SIG-M5 (cell line): ENCODE results near the gene LRRC32.
"Not testable (repeated sequence)": the region's sequence is repeated elsewhere in the genome, so short reads cannot be mapped to it uniquely, and the experiment has no call there.

Experiments
- DNase-seq: peaks from one replicate; lab custom pipeline; 2025; lab: John Stamatoyannopoulos, UW

Gene LRRC32

DNA sequence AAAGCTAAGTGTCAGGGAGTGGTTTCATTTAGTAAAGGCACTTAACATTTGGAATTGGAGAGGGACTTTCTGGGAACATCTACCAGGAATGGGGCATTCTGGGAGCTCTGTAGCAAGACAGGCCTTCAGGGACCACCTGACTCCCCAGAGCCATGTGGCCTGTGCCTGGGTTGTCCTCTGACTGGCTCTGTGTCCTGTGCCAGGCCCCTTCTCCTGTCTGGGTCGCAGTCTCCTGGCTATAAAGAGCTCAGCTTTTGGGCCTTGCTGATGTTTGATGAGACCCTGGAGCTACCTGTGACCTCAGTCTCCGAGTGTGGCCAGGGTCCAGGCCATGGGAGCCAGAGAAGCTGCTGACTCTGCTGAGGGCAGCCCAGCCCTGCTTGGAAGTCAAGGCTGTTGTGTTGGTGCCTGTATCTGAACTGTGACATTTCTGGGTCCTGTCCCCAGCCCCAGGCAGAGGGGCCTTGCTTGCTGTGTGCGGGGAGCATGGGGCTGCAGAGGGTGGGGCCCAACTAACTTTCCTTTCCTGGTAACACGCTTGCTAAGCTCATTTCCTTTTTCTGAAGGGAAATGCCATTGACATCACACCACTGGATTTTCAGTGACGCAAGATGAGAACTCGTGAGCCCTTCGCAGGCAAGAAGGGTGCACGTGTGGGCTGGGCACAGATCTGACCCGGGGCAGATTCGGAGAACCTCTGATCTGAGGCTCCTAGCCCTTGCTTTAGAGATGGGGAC lies 41.3 kb downstream of the LRRC32 start:
- no peak for DNase-seq

DNA sequence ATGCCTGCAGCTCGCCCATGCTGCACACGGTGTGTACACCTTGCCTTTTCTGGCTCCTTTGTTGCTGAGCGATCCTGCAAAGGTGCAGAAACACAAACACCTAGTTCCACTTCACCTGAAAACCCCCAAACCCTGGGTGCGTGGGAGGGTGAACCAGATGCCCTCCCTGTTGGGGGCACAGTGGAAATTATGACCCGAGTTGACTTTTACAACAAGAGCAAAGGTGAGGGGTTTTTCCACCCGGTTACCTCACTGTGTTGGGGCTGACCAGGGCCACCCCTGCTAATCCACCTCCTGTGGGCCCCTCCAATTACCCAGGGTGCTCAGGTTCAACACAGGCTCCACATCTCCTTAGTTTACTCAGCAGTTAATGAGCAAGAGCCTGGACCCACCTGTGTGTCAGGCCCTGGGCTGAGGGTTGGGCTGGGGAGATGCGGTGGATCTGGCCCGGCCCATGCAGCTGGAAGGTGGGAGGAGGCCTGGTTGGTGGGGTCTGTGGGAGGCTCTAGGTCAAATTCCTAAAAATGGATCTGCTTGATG lies 42.1 kb downstream of the LRRC32 start:
- DNase-seq: no peak

DNA sequence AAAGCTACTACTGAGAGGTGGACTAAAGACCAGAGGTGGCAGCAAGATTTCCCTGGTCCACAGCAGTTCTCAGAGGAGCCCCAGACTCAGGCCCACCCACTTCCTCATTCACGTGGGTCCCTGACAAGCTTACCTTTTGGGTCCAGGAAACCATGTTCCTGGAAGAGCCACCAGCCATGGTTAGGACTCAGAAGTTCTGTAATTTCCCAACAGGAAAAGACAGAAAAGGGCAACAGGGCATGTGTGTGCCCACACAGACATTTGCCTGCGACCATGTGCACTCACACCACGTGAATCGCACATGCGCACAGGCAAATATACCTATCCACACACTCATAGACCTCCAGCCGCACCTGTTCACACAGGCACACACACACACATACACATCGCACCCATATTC lies 42.9 kb downstream of the LRRC32 start:
- no peak for DNase-seq

DNA sequence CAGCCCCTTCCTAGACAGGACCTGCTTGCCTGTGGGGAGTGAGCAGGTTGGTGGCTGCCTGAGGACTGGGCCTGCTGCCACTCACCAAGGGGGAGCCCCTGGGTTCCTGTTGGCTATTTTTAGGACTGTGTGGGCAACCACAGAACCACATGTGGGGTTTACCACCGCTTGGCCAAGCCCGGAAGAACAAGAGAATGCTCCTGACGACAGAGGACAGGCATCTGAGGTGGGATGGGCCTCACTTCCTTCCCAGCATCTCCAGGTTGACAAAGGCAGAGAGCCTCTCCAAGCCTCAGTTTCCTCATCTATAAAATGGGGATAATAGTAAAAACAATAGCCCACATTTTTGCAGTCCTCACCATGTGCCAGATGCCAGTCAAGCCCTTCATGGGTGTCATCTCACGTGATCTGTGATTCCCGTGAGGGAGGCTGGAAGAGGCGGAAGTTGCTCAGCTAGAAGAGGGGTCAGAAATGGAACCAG lies 43.6 kb downstream of the LRRC32 start:
- DNase-seq: peak; percentile 40

DNA sequence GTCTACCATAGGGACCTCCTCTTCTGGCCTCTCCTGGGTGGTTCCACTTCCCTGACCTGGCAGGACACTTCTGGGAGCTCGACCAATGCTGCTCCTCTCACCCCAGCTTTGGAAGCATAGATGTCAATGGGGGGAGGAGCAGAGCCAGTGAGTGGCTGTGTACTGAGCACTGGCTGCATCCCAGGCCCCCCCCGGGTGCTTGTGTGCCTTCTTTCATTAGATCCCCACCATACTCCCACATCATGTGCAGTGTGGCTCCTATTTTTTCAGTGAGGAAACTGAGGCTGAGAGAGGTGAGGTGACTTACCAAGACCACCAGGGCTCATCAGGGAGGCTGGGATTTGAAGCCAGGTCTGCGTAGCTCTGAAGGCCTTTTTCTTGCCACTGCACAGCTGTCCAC lies 44.3 kb downstream of the LRRC32 start:
- DNase-seq: no peak

DNA sequence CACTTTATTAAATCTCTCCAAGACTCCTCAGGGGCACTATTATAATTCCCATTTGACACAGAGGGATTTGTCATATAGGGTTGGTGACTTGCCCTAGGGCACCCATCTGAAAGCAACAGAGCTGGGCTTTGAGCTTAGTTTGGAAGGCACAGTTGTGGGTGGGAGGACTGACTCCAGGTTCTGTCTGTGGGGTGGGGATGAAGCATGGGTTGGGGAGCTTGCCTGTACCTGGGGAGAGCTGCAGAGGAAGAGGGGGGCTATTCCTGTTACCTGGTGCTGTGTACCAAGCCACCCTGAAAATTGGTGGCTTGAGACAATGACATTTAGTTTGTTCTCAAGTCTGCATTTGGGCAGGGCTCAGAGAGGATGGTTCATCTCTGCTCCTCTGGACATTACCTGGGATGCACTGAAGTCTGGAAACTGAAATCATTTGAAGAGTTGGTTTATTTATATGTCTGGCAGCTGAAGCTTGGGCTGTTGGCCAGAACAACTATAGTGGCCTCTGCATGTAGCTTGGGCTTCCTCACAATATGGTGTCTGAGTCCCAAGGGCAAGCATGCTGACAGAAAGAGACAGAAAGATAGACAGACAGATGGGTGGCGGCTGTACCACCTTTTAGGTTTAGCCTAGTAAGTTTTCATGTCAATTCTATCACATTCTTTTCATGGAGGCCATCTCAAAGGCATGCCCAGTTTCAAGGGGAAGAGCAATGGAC lies 44.9 kb downstream of the LRRC32 start:
- DNase-seq: no peak

DNA sequence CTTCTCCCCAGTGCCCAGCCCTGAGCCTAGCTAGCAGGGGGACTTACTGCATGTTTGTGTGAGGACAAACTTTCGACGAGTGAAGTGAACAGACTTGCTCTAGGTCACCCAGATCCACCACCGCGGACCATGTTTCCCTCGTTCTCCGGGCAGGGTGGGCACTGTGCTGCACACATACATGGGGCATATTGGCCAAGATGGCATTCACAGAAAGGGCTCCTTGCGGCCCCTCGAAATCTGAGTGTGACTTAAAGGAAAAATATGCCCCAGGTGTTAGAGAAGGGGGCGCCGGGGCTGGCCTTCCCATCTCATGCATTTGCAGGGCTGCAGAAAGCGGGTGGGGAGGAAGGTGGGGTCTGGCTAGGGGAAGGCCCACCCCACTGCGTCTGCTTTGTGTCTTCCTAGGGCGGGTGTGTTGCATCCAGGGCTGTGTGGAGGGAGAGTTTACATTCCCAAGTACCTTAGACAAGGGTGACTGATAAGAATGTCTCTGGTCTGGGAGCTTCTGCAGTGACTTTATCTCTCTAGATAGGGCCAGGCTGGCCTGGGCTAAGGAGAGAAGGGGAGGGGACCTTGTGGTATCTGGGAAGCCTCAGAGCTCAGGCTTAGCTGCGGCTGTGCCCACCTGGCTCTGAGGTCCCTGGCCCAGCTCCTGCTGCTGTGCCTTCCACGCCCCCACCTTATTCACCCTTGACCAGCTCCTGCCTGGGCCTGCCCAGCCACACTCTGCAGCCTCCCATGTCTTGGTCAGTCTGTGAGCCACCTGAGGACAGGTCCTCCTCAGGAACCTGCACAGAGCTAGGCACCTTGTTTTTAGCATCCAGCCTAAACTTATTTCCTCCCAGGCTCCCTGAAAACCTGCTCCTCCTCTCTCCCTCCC lies 45.8 kb downstream of the LRRC32 start:
- DNase-seq: no peak

DNA sequence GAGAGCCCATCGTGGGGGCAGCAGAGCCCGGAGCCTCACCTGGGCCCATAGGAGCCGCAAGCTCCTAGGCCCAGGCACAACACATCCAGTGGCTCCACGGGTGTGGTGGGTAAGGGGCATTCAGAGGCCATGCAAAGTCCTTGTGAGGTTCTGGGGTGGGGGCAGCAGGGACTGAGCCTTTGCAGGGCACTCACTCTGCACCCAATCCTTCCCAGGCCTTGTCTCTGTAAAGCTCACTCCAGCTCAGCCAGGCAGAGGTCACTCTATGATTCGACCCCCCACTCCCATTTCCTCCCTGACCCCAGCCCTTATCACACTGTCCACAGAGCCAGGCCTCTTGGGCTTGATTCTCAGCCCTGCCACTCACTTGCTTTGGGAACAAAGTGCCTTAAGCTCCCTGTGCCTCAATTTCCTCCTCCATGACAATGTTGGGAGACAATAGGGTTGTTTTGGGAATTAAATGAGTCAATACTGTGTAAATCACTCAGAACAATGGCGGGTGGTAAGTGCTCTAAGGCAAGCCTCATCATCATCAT lies 46.6 kb downstream of the LRRC32 start:
- DNase-seq: no peak

DNA sequence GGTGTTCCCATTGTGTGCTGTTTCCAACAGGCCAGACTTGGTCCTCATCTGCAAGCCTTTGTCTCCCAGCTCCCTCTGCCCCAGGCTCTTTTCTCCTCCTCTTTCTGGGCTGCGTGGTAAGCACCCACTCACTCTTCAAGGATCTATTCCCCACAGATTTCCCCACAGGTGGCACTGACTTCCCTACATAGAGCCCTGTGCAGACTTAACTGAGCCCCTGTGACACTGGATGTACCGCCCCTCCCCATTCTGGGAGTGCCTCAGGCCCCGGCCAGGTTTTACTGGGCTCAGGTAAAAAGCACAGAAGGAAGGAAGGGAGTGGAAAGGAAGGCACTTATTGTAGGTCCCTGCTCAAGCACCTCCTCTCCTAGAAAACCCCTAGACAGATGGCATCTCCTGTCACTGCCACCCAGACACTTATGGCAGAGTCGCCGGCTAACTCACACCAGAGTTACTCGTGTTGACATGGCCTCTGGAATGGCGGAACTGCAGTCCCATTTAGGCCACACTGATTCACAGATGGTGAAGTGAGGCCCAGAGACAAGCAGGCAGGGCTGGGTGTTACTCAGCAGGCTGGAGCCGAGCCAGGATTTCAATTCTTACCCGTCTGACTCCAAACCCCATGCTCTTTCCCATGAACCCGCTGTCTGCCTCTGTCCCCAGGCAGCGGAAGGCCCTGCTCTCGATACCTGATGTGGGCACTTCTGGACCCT lies 47.2 kb downstream of the LRRC32 start:
- no peak for DNase-seq

DNA sequence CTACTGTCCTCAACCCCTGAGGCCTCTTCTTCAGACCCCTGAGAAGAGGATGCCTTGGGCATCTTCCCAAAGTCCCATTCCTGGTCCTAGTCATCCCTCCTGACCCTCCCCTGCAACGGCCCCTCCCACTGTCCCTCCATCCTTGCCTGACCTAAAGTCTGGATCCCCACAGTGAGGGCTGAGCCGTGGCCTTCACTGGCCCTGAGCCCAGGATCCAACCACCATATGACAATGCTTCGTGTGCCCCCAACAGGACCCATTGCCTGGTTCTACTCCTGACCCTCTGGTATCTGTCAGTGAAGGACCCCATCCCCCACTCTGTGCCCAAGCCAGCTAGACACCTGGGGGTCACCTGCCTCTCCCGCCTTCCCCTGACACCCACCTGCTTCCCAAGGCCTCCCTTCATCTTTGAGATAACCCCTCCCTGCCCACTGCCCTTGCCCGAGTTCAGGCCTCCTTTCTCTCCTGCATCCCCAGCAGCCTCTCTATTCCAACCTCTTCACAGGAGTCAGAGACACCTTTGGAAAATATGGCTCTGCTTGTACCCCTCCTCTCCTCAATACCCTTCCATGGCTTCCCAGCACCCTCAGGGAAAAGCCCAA lies 48.0 kb downstream of the LRRC32 start:
- DNase-seq: no peak

DNA sequence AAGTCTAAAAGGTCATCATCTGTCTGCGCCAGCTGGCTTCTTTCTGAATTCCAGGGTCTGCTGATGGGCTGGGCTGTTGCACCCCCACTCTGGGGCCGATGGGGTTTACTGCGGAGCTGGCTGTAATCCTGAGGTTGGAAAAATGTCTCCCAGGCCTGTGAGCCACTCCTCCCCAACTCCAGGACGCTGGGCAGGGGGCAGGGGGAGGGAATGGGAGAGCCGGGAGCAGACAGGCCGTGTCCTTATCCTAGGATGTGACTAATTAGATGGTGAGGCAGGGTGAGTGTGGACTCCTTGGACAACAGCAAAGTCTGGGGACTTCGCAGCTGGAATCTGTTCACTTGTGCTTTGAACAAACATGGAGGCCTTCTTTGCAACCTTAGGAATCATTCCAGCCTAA lies 48.7 kb downstream of the LRRC32 start:
- no peak for DNase-seq

DNA sequence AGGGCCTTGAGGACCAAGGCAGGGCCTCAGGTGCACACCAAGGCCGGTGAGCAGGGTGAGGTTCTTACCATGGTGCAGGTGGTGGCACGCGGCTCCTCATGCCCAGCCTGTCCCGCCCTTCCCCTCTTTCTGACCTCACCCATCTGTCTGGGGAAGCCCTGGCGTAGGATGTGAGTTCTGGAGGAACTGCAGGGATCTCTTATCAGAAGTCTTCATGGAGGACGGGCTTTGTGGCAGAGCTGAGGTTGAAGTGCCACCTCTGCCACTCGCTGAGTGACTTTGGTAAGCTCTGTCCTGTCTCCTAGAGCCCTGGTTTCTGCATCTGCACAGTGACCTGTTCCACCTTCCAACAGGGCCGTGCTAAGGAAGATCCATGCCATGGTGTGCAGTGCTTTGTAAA lies 49.1 kb downstream of the LRRC32 start:
- DNase-seq: no peak

DNA sequence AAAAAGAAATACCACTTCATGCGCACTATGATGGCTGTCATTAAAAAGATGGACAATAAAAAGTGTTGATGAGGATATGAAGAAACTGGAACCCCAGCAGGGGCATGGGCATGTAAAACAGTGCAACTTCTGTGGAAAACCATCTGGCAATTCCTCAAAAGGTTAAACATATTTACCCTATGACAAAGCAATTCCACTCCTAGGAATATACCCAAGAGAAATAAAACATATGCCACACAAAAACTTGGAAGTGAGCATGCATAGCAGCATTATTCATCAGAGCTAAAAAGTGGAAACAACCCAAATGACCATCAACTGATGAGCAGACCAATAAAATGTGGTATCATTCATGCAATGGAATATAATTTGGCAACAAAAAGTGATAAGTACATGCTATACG lies 50.1 kb downstream of the LRRC32 start:
- DNase-seq: no peak

DNA sequence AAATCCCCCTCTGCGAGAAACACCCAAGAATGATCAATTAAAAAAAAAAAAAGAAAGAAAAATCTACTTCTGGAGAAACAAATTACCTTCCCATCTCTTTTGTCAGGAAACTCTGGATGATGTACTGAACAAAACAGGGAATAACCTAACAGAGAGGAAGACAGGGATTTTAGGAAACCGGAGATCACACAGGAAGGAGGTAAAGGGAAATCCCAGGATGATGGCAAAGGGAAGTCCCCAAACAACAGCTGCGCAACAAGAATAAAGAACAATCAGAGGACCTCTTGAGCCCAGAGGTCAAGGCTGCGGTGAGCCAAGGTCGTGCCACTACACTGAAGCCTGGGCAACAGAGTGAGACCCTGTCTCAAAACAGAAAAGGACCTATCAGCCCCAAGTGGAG lies 50.7 kb downstream of the LRRC32 start:
- not testable (repeated sequence) for DNase-seq

DNA sequence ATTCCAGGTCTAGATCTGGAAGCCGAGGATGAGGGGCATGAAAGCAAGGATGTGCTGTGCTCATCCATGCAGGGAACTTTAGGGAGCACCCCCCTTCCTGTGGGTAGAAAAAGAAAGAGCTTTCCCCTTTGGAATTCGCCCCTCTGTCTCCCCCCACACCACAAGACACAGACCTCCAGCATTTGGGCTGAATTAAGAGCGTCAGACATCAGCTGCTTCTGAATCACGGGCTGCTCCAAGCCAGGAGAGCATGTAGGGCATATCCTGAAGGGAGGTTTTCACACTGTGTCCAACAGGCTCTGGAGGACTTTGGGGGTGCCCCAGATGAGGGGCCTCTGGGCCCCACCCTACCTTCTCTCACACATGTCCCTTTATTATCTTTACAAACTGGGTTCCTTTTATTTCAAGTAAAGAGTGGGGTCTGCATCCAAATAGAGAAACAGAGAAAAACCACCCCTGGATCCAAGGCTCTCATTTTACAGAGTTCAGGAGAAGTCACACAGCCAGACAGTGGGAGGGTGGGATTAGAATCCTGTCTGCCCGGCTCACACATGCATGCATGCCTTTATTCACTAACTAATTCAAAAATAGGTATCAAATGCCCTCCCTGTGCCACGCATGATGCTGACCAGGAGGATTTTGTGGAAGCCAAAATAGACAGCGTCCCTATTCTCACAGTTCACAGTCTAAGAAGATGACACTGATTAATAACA lies 52.8 kb downstream of the LRRC32 start:
- no peak for DNase-seq

DNA sequence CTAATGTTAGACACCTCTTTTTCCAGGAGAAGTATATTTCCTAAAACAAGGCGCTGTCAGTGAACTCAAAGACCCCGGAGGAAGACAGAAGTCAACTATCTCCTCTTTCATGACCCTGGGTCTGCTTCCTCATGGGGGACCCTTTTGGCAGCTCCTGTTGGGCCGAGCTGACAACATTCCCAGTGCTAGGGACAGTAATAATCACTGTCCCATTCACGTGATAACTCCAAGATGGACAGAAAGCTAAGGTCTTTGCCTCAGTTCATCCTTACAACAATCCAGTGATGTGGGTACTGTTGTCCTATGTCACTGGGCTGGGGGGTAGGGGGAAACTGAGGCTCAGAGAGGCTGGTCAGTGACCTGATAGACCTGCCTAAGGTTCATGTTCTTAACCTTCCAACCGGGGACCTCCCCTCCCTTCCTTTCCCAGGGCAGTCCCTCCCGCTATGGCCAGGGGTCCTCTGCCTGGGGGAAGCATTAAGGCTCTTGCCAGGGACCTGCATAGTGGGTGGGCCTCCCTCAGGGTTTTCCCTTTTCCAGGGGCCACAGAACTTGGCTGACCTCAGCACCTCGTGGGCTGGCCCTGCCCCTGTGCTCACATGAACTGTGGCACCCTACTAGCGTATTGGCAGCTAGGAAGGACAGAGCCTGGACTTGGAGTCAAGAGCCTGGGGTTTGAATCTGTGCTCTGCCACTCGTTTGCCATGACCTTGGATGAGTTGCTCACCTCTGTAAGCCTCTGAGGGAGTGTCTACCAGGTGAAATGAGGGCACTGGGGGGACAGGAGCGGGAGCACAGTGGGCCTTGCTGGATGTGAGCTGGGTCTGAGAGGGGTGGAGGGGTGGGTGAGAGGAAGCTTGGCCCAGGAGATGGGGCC lies 53.6 kb downstream of the LRRC32 start:
- DNase-seq: no peak

DNA sequence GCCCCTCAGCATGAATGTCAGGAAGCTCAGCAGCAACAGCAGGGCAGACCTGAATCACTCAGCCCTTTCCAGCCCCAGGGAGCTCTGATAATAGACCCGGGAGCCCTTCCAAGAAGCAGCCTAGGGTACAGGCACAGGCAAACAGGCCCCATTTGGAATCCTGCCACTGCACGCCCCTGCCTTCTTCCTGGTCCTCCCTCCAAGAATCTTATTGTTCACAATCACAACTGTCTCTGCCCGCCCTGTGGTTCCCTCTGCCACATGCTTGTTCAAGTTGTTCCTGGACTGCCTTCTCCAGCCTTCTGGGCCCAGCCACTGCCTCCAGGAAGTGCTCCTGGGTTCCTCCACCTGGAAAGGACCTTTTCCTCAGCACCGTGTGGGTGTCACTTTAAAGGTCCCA lies 54.6 kb downstream of the LRRC32 start:
- DNase-seq: no peak

DNA sequence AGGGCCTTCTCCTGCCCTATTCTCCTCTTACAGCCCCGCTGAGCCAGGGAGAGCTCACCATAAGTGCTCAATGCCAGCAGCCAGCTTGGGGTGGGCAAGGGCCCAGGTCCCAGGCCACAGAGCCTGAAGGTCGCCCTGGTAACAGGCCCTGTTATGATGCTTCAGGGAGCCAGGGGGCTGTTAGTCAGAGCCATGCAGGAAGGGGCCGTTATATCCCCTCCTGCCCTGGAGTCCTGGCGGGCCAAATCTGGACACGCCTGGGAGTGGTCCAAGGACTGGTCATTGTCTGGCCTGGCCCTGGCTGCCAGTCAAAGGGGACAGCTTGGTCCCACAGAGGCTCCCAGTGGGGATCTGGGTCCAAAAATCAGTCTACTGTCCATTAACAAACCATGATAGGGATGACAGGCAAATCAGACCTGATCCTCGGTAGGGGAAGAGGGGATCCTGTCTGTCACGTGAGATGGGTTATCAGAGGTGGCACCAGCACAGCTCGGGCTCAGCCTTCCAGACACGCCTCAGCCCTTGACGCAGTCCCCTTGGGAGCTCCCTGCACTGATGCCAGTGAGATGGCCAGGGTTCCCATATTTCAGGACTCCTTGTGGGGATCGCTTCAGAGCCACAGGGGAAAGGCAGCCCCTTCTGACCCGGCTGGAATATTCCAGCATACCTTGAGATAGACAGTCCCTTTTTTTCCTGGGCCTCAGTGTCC lies 55.9 kb downstream of the LRRC32 start:
- no peak for DNase-seq

DNA sequence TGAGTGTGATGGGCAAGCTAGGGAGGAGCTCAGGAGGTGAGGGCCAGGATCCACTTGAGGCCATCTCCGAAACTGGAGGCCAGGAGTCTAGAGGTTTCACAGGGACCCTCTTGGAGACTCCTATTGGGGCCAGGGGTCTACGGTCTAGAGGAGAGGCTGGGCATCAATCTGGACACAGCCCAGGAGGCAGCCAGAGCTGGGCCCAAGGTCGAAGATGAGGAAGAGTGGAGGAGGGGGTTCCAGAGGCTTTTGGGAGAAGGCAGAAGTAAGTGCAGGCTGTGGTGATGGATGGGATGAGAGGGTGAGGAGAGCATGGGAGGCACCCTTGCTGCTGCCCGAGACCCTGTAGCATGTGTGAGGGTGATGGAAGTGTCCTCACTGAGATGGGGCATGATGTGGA lies 56.6 kb downstream of the LRRC32 start:
- DNase-seq: no peak
